Measurements from ENCODE around the gene GRIK2.

GRIK2 gene

DNA sequence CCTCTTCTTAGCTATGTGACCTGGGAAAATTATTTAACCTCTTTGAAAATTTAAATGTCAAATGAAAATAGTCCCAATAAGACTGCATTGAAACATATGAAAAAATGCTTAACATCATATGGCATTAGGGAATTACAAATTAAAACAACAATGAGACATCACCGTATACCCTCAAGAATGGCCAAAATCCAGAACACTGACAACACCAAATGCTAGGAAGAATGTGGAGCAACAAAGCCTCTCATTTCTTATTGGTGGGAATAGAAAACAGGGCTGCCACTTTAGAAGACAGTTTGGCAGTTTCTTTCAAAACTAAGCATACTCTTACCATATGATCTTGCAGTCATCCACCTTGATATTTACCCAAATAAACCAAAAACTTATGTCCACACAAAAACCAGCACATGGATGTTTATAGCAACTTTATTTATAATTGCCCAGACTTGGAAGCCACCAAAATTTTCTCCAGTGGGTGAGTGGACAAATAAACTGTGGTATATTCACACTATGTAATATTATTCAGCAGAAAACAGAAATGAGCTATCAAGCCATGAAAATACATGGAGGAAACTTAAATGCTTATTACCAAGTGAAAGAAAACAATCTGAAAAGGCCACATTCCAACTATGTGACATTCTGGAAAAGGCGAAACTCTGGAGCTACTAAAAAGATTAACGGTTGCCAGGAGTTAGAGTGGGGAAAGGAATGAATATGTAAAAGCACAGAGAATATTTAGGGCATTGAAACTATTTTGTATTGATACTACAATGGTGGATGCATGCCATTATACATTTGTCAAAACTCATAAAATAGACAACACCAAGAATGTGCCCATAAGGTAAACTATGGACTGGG is 459.9 kb downstream of the GRIK2 start:
- peak; percentile 8 for DNase-seq (ENCODE audit: low read depth)
- TF ChIP-seq, protein P1, sequence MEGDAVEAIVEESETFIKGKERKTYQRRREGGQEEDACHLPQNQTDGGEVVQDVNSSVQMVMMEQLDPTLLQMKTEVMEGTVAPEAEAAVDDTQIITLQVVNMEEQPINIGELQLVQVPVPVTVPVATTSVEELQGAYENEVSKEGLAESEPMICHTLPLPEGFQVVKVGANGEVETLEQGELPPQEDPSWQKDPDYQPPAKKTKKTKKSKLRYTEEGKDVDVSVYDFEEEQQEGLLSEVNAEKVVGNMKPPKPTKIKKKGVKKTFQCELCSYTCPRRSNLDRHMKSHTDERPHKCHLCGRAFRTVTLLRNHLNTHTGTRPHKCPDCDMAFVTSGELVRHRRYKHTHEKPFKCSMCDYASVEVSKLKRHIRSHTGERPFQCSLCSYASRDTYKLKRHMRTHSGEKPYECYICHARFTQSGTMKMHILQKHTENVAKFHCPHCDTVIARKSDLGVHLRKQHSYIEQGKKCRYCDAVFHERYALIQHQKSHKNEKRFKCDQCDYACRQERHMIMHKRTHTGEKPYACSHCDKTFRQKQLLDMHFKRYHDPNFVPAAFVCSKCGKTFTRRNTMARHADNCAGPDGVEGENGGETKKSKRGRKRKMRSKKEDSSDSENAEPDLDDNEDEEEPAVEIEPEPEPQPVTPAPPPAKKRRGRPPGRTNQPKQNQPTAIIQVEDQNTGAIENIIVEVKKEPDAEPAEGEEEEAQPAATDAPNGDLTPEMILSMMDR (IDR thresholded peaks at IDR 0.05; ENCODE audit: low read length, missing control alignments) = no peak
- H3K4me3 ChIP-seq (replicated peaks; ENCODE audit: low read depth, low read length) = no peak overlapping the region

- TF ChIP-seq, protein P1 (IDR thresholded peaks at IDR 0.05; ENCODE audit: low read length, missing control alignments) = no peak
- no peak overlapping the region for H3K4me3 ChIP-seq (replicated peaks; ENCODE audit: low read depth, low read length)
- peak; percentile 6 for DNase-seq (ENCODE audit: low read depth)
These were observed 482.9 kb downstream of the GRIK2 start for GRCh38 chr6:101876431-101876830.

DNA sequence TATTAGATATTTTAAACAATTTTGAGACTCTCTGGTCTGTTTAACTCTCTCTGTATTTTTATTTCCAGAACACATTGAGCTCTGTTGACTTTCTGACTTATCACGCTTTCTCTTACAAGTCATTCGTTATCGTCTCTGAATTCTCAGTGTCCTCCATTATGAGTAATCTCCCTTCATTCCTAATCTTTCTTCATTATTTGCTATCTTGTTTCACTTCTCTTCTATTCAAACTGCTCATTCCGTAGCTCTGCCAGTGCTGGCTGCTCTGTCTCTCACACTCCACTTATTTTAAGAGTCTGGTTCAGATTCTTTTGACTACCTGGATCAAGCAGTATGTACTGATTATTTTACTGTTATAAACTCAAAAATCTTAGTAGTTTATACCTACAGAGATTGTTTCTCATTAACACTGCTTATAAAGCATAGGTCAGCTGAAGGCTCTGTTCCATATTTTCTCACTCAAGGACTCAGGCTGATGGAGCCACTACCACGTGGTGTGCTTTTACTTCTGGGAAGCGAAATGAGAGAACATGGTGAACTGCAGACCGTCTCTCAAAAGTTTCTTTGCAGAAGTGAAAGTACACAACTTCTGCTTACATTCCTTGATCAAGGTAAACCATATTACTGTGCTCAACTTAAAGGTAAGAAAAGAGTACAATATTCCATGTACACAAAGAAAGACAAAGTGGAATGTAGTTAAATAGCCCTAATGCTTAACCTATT is 485.2 kb downstream of the GRIK2 start:
- H3K4me3 ChIP-seq (replicated peaks; ENCODE audit: low read depth, low read length) = no peak overlapping the region
- TF ChIP-seq, protein P1 (IDR thresholded peaks at IDR 0.05; ENCODE audit: low read length, missing control alignments) = no peak
- peak; percentile 23 for DNase-seq (ENCODE audit: low read depth)

DNA sequence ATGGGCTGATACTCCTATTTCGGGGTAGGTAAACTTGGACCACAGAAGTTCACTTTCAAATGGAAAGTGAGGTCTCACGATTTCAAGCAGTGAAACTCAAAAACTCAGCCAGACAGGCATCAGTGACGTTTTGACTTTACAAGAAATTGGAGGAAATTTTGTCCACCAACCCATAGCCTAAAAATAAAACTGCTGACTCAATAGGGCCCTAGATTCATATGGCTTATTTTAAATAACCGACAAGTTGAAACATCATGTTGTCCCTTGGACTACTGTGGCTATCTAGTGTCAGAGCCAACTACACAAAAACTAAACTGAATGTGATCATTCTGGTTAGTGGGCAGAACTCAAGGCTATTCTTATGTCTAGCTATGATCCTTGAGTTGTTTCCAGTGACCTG is 486.3 kb downstream of the GRIK2 start:
- no peak overlapping the region for H3K4me3 ChIP-seq (replicated peaks; ENCODE audit: low read depth, low read length)
- TF ChIP-seq, protein P1 (IDR thresholded peaks at IDR 0.05; ENCODE audit: low read length, missing control alignments) = no peak
- DNase-seq (ENCODE audit: low read depth) = no peak

- no peak overlapping the region for H3K4me3 ChIP-seq (replicated peaks; ENCODE audit: low read depth, low read length)
- TF ChIP-seq, protein P1 (IDR thresholded peaks at IDR 0.05; ENCODE audit: low read length, missing control alignments) = no peak
- DNase-seq (ENCODE audit: low read depth) = peak; percentile 8
These were observed 490.0 kb downstream of the GRIK2 start for GRCh38 chr6:101883505-101883904.

GRCh38 chr6:101887532-101887931 is 494.0 kb downstream of the GRIK2 start:
- no peak for DNase-seq (ENCODE audit: low read depth)
- no peak overlapping the region for H3K4me3 ChIP-seq (replicated peaks; ENCODE audit: low read depth, low read length)
- TF ChIP-seq, protein P1 (IDR thresholded peaks at IDR 0.05; ENCODE audit: low read length, missing control alignments) = no peak

All from fibroblast of pulmonary artery (primary cell).